Ovary (tissue), 9 donors: ENCODE measurements around the gene TUBA1B. TPM values are rescaled to one million over a fixed set of nuclear protein-coding genes. Genes with fewer than 3 reads are reported as not detected.

Experiments used
- DNase-seq, 5 donors: peaks; one replicate each; pipeline ENCODE4 v3.0.0-alpha.2; 2019 to 2020
- H3K27ac ChIP-seq, 2 donors: fragments of 200-600 bp; one replicate each; pipeline versions ENCODE4 v1.5.1 to v1.8.0; 2019 to 2022
- H3K27me3 ChIP-seq: fragments of 200-600 bp; one replicate; pipeline ENCODE4 v1.8.0; 2022
- H3K36me3 ChIP-seq: fragments of 200-600 bp; sonication (generic); one replicate; pipeline ENCODE4 v1.5.1; 2019
- H3K4me1 ChIP-seq: one replicate; pipeline ENCODE4 v1.8.1; 2013; ENCODE audit warnings: mild to moderate bottlenecking, moderate library complexity; ENCODE audit not compliant: insufficient read depth
- H3K4me3 ChIP-seq: fragments of 200-600 bp; sonication (generic); one replicate; pipeline ENCODE4 v1.5.1; 2017
- H3K9me3 ChIP-seq, 2 donors: fragments of 200-600 bp in 1 of 2; sonication (generic) in 1 of 2; one replicate each; pipeline versions ENCODE4 v1.5.1 to v1.8.1; 2013 to 2019; ENCODE audit warnings: mild to moderate bottlenecking in 1 of 2, moderate library complexity in 1 of 2
- EP300 ChIP-seq: sonication (generic); formaldehyde crosslinking; IDR thresholded peaks from one replicate; pipeline ENCODE4 v1.6.1; 2017; ENCODE audit warnings: antibody characterized with exemption
- POLR2A ChIP-seq: fragments of 450-650 bp; IDR thresholded peaks from one replicate; pipeline ENCODE4 v1.6.1; 2017; ENCODE audit warnings: antibody characterized with exemption, mild to moderate bottlenecking, moderate library complexity
- WGBS, 3 donors: extraction: QIAGEN DNeasy Blood & Tissue Kit in 1 of 3; methylation state at CpG; one replicate each; pipeline versions ENCODE4 v1.1.5 to v1.1.7; 2013 to 2017; 5-methylcytosine and 5-hydroxymethylcytosine counted together
- intact Hi-C, 4 donors: fragments of 100-400 bp; cut with DNase I; formaldehyde crosslinking; loops; one replicate each; pipeline versions ENCODE4 v1.11.0 to v1.15.1; 2022 to 2023
- polyA plus RNA-seq, 2 donors: library from polyadenylated mRNA; stranded (reverse); fragments of 200-250 nt in 1 of 2; fragments of 350-450 nt in 1 of 2; fragmentation: Illumina TruSeq in 1 of 2; extraction: RNeasy Lipid Tissue Mini Kit (QIAGEN cat#74804) in 1 of 2; gene quantifications; one replicate each; pipeline ENCODE4 v1.2.3, GENCODE V29; 2013 to 2014
- total RNA-seq, 7 donors: library from RNA; depleted of rRNA in 2 of 7; stranded (reverse); fragments of >200 nt in 2 of 7; fragmentation: NEBNext Ultra II Directional in 3 of 7; extraction: Animal tissue kit (Norgen Biotek cat#: 25700) in 3 of 7; gene quantifications; one replicate each; pipeline versions ENCODE4 v1.1.0 to v1.2.4, GENCODE V29; 2016 to 2023
- TF ChIP-seq, protein P1 (sequence below), 3 donors: fragments of 450-650 bp in 2 of 3; fragments of 200-600 bp in 1 of 3; IDR thresholded peaks; one replicate each; pipeline versions ENCODE4 v1.5.1 to v1.8.0; 2016 to 2022; ENCODE audit warnings: antibody characterized with exemption in 3 of 3, mild to moderate bottlenecking in 1 of 3
- donor health status: DM: no; HTN: no; CAD: no; lungs with moderate emphysema.
- donor health status: DM: no; HTN: no; CAD: no.
- donor health status: Bipolar disorder and iron deficiency.
- donor health status: DM: yes; HTN: yes; CAD: no.
- donor health status: DM: no; HTN: no; CAD: no.
- donor health status: DM: yes; HTN: yes; CAD: no.

TUBA1B gene
- total and polyA plus RNA-seq, 9 donors: 281 to 705 (median 340) TPM

DNA sequence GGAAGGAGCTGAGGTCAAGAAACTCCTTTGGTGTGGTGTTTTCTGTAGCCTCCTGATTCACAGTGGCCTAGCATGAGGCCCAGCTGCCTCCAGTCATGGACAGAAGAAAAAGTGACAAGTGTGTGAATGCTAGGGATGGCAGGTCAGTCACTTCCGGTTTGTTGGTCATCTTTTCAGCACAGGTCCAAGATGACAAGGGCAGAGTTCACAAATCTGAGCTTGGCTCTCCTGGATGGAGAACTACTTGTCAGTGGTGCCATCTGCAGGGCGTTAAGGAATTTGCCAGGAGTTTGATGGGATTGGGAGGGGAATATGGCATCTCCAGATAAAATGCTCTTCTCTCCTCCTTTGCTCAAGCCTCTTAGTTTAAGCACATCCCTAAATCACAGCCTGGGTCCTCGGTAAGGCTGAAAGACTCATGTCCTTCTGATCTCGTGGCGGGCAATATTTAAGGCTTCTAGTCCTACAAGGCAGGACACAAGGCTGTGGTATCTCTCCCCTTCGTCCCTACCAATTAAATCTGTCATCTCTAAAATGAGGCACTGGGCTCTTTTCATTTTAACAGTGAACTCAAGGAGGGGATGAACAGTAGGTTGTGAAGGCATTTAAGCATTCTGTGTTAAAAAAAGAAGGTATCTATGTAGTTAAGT, 10.0 kb downstream of the TUBA1B start:
- intact Hi-C loops: loop anchor here in 3 of 4 donors (2.0 to 5.0 kb wide), 2 partner anchors 32 to 34 kb away; no protein-coding TSS in a partner anchor
- Histone ChIP-seq H3K27ac (no peak overlapping the region), H3K9me3 (no peaks in the 10 kb centered on the region), H3K4me3 (no peak overlapping the region), H3K36me3 (no peaks in the 10 kb centered on the region), H3K27me3 (no peaks in the 10 kb centered on the region), H3K4me1 (no peaks in the 10 kb centered on the region)
- peak in 1 of 5 donors; percentile 44 for DNase-seq
- WGBS, 3 donors: 28 to 31% (median 31%) methylated on average over 6 of the region's 6 CpGs
- no peak for TF ChIP-seq POLR2A
- TF ChIP-seq, protein P1, sequence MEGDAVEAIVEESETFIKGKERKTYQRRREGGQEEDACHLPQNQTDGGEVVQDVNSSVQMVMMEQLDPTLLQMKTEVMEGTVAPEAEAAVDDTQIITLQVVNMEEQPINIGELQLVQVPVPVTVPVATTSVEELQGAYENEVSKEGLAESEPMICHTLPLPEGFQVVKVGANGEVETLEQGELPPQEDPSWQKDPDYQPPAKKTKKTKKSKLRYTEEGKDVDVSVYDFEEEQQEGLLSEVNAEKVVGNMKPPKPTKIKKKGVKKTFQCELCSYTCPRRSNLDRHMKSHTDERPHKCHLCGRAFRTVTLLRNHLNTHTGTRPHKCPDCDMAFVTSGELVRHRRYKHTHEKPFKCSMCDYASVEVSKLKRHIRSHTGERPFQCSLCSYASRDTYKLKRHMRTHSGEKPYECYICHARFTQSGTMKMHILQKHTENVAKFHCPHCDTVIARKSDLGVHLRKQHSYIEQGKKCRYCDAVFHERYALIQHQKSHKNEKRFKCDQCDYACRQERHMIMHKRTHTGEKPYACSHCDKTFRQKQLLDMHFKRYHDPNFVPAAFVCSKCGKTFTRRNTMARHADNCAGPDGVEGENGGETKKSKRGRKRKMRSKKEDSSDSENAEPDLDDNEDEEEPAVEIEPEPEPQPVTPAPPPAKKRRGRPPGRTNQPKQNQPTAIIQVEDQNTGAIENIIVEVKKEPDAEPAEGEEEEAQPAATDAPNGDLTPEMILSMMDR (IDR thresholded peaks at IDR 0.05): peak in 2 of 3 donors; percentile 25 to 49

DNA sequence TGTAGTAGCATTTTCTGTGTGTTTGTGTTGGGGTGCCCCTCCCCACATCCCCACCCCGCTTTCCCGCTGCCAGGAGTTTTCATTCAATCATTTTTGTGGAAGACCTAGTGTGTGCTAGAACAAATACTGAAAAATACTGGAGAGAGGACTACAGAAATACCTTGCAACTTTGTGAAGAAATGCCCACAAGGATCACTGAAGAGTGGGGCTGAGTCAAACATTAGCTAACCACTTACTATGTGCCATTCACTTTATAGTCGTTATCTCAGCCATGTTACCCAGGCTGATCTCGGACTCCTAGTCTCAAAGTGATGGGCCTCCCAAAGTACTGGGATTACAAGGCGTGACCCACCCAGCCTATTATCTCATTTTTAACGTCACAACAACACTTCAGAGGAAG, 20.0 kb downstream of the TUBA1B start:
- peak overlapping the region; percentile 15 for H3K4me3 ChIP-seq
- H3K9me3 ChIP-seq: no peaks in the 10 kb centered on the region
- H3K27me3 ChIP-seq: no peaks in the 10 kb centered on the region
- no peaks in the 10 kb centered on the region for H3K36me3 ChIP-seq
- WGBS, 3 donors: 43 to 54% (median 50%) methylated on average over 6 of the region's 6 CpGs
- intact Hi-C loops: loop anchor here in 1 of 4 donors (10.0 kb wide), 1 partner anchor 96 kb away; the partner anchor contains the start of gene PRKAG1
- H3K4me1 ChIP-seq: peaks cover 15% of the 10 kb centered on the region
- TF ChIP-seq, protein P1 (IDR thresholded peaks at IDR 0.05): no peak
- TF ChIP-seq POLR2A (no peak), EP300 (no peak)
- peak overlapping the region in 1 of 2 donors; percentile 98 for H3K27ac ChIP-seq
- DNase-seq: no peak

DNA sequence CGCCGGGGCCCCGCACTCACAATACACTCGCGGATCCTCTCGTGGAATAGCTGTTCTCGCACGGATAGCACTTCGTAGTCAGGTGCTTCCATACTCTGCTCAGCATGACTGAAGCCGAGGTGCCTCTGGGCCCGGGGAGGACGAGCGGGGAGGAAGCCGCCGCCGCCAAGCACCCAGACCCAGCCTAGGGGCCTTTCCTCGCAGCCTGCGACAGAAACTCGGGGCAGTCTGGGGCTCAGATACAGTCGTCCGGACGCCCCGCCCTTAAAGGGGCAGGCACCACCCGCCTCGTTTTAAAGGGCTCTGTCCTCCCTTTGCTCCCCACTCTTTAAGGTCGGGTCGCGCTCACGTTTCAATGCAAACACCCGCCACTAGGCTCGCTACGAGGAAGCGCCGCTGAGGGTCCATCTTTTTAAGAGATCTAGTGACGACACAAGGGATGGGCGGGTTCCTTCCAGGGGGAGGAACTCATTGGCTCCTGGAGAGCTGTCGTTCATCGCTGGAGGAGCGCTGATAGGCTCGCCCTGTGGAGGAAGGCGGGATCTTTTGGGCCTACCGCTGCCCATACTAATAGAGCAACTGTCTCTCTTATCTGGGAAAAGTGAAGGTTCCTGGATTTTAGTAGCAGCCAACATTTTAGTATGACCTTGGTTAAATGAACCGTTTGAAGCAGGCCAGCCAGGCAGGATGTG, 20.6 kb downstream of the TUBA1B start, which contains the start of gene LMBR1L:
Gene LMBR1L (minus strand): TSS at position 384 of the 692 bp plus-strand sequence. CDS start 292 bp downstream, at position 92.
- WGBS, 3 donors: 0 to 1% (median 0%) methylated on average over 41 to 43 of the region's 43 CpGs
- TF ChIP-seq EP300 (no peak), POLR2A (peak; percentile 82)
- TF ChIP-seq, protein P1 (IDR thresholded peaks at IDR 0.05): peak; percentile 38 to 81 (median 80)
- intact Hi-C loops: loop anchor here in 1 of 4 donors (10.0 kb wide), 1 partner anchor 96 kb away; the partner anchor contains the start of gene PRKAG1

DNA sequence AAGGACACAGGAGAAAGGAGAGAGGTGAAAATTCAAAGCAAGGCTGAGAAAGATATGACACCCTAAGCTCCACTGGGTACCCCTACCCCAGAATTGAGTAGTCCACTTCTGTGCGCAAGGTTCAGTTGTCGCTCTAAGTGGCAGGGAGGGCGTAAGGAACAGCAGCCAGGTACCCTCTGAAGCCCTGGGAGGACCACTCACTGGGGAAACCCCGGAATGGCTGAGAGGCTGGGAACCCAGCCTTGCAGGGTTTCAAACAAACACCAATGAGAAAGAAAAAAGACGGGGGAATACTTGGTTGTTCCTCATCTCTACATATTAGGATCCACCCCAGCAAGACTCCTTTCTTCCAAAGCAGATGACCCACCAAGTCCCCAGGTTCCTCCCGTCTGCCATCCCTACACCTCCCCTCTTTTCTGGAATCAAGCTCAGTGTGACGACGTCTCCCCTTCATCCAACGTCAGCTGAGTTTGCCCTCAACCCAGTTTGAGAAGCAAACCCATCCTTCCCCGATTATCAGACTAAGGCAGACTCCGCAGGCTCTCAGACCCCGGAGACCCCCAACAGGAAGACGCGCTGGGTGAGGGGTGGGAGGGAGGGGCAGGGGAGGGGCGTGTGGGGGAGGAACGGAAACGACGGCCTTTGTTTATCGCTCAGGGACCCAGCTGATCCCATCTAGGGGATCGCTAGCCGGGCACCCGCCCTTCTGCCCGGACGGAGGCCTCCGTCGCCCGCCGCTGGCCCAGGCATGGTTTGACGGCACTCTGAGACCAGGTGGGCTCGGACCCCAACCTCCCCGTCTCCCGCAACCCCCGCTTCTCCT, 21.3 kb downstream of the TUBA1B start:
- Histone ChIP-seq H3K4me1 (peaks cover 17% of the 10 kb centered on the region), H3K9me3 (no peaks in the 10 kb centered on the region), H3K36me3 (no peaks in the 10 kb centered on the region), H3K4me3 (peak overlapping the region; percentile 95), H3K27me3 (no peaks in the 10 kb centered on the region), H3K27ac (peak overlapping the region; percentile 88 to 98)
- TF ChIP-seq, protein P1 (IDR thresholded peaks at IDR 0.05): no peak
- peak in 3 of 5 donors; percentile 35 to 63 (median 49) for DNase-seq
- intact Hi-C loops: loop anchor here in 1 of 4 donors (10.0 kb wide), 1 partner anchor 95 kb away; the partner anchor contains the start of gene PRKAG1
- WGBS, 3 donors: 3 to 5% (median 3%) methylated on average over 29 to 33 of the region's 33 CpGs

More for the DNA sequence above, 20.6 kb downstream of the TUBA1B start, which contains the start of gene LMBR1L:
- peak within 1 kb of the TSS; percentile 95 for H3K4me3 ChIP-seq
- DNase-seq: peak; percentile 95 to 97 (median 96)
- H3K27me3 ChIP-seq: no peaks in the 10 kb centered on the region
- H3K36me3 ChIP-seq: no peaks in the 10 kb centered on the region
- H3K27ac ChIP-seq: peak within 1 kb of the TSS; percentile 88 to 98
- H3K4me1 ChIP-seq: peaks cover 17% of the 10 kb centered on the region
- no peaks in the 10 kb centered on the region for H3K9me3 ChIP-seq
